Mucosa of descending colon (tissue), 3 donors: ENCODE data around the gene ASF1B. TPM values are rescaled to one million over a fixed set of nuclear protein-coding genes. Genes with fewer than 3 reads are reported as not detected.

Experiments used
- ATAC-seq: fragments of 200-7000 bp; cut with Tn5 transposase; one replicate; pipeline ENCODE4 v1.9.1; 2020; ENCODE audit warnings: mild to moderate bottlenecking, moderate library complexity
- DNase-seq, 3 donors: peaks; one replicate each; pipeline ENCODE4 v3.0.0-alpha.2; 2020
- H3K36me3 ChIP-seq: fragments of 200-600 bp; one replicate; pipeline ENCODE4 v1.8.0; 2021; ENCODE audit warnings: low read depth, mild to moderate bottlenecking
- H3K4me1 ChIP-seq: fragments of 200-600 bp; one replicate; pipeline ENCODE4 v1.8.0; 2021; ENCODE audit warnings: low read depth, mild to moderate bottlenecking
- H3K4me3 ChIP-seq: fragments of 200-600 bp; one replicate; pipeline ENCODE4 v1.8.0; 2021; ENCODE audit warnings: mild to moderate bottlenecking
- H3K9me3 ChIP-seq: fragments of 200-600 bp; one replicate; pipeline ENCODE4 v1.8.0; 2021; ENCODE audit warnings: mild to moderate bottlenecking
- CTCF ChIP-seq: fragments of 200-600 bp; IDR thresholded peaks from one replicate; pipeline ENCODE4 v1.8.0; 2022; ENCODE audit warnings: antibody characterized with exemption, mild to moderate bottlenecking
- intact Hi-C, 2 donors: fragments of 100-400 bp; cut with DNase I in 1 of 2; cut with micrococcal nuclease in 1 of 2; formaldehyde crosslinking; loops; one replicate each; pipeline versions ENCODE4 v1.11.0 to v1.11.1; 2022; cut with DNase I, micrococcal nuclease
- total RNA-seq, 3 donors: library from RNA; stranded (reverse); fragmentation: NEBNext Ultra II Directional in 2 of 3; extraction: Animal tissue kit (Norgen Biotek cat#: 25700) in 2 of 3; gene quantifications; one replicate each; pipeline versions ENCODE4 v1.2.1 to v1.2.4, GENCODE V29; 2021 to 2023
- donor health status: DM: no; HTN: no; CAD: no; lungs with moderate emphysema.
- donor health status: DM: no; HTN: no; CAD: no.
- donor health status: DM: no; HTN: yes; CAD: no.

Gene ASF1B
- total RNA-seq, 3 donors from 2014 or later = 2.4 to 21.7 (median 5.5) TPM

GRCh38 chr19:14113762-14114414 is 22.5 kb downstream of the ASF1B start:
- Histone ChIP-seq H3K4me3 (no peak overlapping the region), H3K9me3 (no peaks in the 10 kb centered on the region), H3K4me1 (peaks cover 37% of the 10 kb centered on the region), H3K36me3 (no peaks in the 10 kb centered on the region)
- intact Hi-C loops = no loop called here
- DNase-seq = peak; percentile 60 to 77 (median 73)
- TF ChIP-seq CTCF = no peak
- no peak for ATAC-seq

GRCh38 chr19:14112809-14113385 is 23.5 kb downstream of the ASF1B start:
- Histone ChIP-seq H3K4me1 (peaks cover 35% of the 10 kb centered on the region), H3K4me3 (no peak overlapping the region), H3K9me3 (no peaks in the 10 kb centered on the region), H3K36me3 (no peaks in the 10 kb centered on the region)
- intact Hi-C loops = no loop called here
- DNase-seq (no peak), ATAC-seq (no peak)
- TF ChIP-seq CTCF = no peak

GRCh38 chr19:14112051-14112808 is 24.2 kb downstream of the ASF1B start:
- intact Hi-C loops = no loop called here
- Histone ChIP-seq H3K9me3 (no peaks in the 10 kb centered on the region), H3K4me1 (peaks cover 35% of the 10 kb centered on the region), H3K4me3 (no peak overlapping the region), H3K36me3 (no peaks in the 10 kb centered on the region)
- TF ChIP-seq CTCF = no peak
- no peak for DNase-seq
- no peak for ATAC-seq

DNA sequence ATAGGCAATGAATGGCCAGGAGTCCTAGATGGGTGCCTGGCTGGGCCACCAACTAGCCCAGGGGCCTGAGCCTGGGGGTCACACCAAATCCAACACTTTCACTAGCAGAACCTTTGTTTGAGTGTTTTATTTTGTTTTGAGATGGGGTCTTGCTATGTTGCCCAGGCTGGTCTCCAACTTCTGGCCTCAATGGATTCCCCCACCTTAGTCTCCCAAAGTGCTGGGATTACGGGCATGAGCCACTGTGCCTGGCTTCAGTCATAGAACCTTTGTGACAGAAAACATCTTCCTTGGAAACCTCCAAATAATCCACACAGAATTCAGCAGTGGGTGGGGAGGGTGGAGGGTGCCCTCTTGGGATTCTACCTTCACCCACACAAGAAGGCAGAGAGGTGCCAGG is 24.9 kb downstream of the ASF1B start:
- intact Hi-C loops = no loop called here
- Histone ChIP-seq H3K9me3 (no peaks in the 10 kb centered on the region), H3K36me3 (no peaks in the 10 kb centered on the region), H3K4me1 (peaks cover 32% of the 10 kb centered on the region), H3K4me3 (no peak overlapping the region)
- ATAC-seq = no peak
- TF ChIP-seq CTCF = no peak
- no peak for DNase-seq

GRCh38 chr19:14110650-14111049 is 25.7 kb downstream of the ASF1B start:
- no peak overlapping the region for H3K4me3 ChIP-seq
- peaks cover 33% of the 10 kb centered on the region for H3K4me1 ChIP-seq
- no peaks in the 10 kb centered on the region for H3K9me3 ChIP-seq
- no peaks in the 10 kb centered on the region for H3K36me3 ChIP-seq
- ATAC-seq (no peak), DNase-seq (no peak)
- no peak for TF ChIP-seq CTCF
- intact Hi-C loops = no loop called here
